K562 (cell line): Measurements from ENCODE around the gene ATL3. TPM values are rescaled to one million over a fixed set of nuclear protein-coding genes. Genes with fewer than 3 reads are reported as not detected.

Source experiments
- CBFB ChIP-seq: sonication (generic); formaldehyde crosslinking; IDR thresholded peaks from 2 replicates; pipeline ENCODE4 v1.4.0; 2020; ENCODE audit warnings: mild to moderate bottlenecking, missing genetic modification reagents
- CBX2 ChIP-seq: fragments of 200-600 bp; sonication (generic); IDR thresholded peaks from one replicate; pipeline ENCODE4 v1.6.1; 2012; ENCODE audit warnings: mild to moderate bottlenecking, low read length, inconsistent platforms; ENCODE audit not compliant: insufficient read depth, poor library complexity, severe bottlenecking
- CEBPZ ChIP-seq: fragments of 150-350 bp; IDR thresholded peaks from 2 replicates; pipeline ENCODE4 v1.6.1; 2014; ENCODE audit warnings: low read depth, mild to moderate bottlenecking, low read length, borderline replicate concordance
- CHD1 ChIP-seq: fragments of 200-600 bp; sonication (generic); IDR thresholded peaks from one replicate; pipeline ENCODE4 v1.6.1; 2012; ENCODE audit warnings: mild to moderate bottlenecking, moderate library complexity, low read length, inconsistent platforms
- HLTF ChIP-seq: fragments of 450-650 bp; IDR thresholded peaks from 2 replicates; pipeline ENCODE4 v1.6.1; 2016
- PCBP2 ChIP-seq: fragments of 200-400 bp; formaldehyde crosslinking; IDR thresholded peaks from 2 replicates; pipeline ENCODE4 v1.6.1; 2018; ENCODE audit warnings: low read length, low read depth, mild to moderate bottlenecking, moderate library complexity; ENCODE audit not compliant: poor library complexity, severe bottlenecking
- RNF2 ChIP-seq: sonication (generic); IDR thresholded peaks from 2 replicates; pipeline ENCODE4 v1.6.1; 2016
- SRSF9 ChIP-seq: fragments of 200-400 bp; formaldehyde crosslinking; IDR thresholded peaks from 2 replicates; pipeline ENCODE4 v1.6.1; 2017; ENCODE audit warnings: low read depth, low read length, borderline replicate concordance
- USF1 ChIP-seq: sonication (generic); formaldehyde crosslinking; IDR thresholded peaks from 2 replicates; pipeline ENCODE4 v1.9.0; 2022; ENCODE audit warnings: mild to moderate bottlenecking, missing genetic modification reagents
- ZNF133 ChIP-seq: fragments of 250-450 bp; sonication (Bioruptor Pico); IDR thresholded peaks from 2 replicates; pipeline ENCODE4 v1.4.0; 2020; ENCODE audit warnings: mild to moderate bottlenecking
- ZNF277 ChIP-seq: fragments of 250-450 bp; sonication (Bioruptor Pico); IDR thresholded peaks from 2 replicates; pipeline ENCODE4 v1.8.0; 2022; ENCODE audit warnings: inconsistent platforms, mild to moderate bottlenecking, moderate library complexity, borderline replicate concordance
- ZNF316 ChIP-seq: fragments of 450-650 bp; IDR thresholded peaks from 2 replicates; pipeline ENCODE4 v1.6.1; 2016
- ZNF561 ChIP-seq: fragments of 450-650 bp; formaldehyde crosslinking; conservative IDR thresholded peaks from 2 replicates; pipeline ENCODE4 v1.4.0; 2020; ENCODE audit warnings: mild to moderate bottlenecking, moderate library complexity
- ZNF79 ChIP-seq: fragments of 250-450 bp; sonication (Bioruptor Pico); IDR thresholded peaks from 2 replicates; pipeline ENCODE4 v1.4.0; 2020; ENCODE audit warnings: low read depth, mild to moderate bottlenecking, moderate library complexity
- polyA plus RNA-seq, 8 experiments: library from polyadenylated mRNA; depleted of rRNA in 4 of 8; stranded (reverse) in 5 of 8; unstranded in 3 of 8; fragments of >200 nt; fragmentation: Nextera tagmentation in 2 of 8; fragmentation: Illumina TruSeq in 1 of 8; extraction: Ambion mirVana in 2 of 8; extraction: Trizol in 1 of 8; gene quantifications; 2 replicates each; pipeline versions ENCODE4 v1.2.1 to v1.2.3, GENCODE V29; 2011 to 2014; ENCODE audit warnings: inconsistent platforms in 1 of 8, missing spikeins in 1 of 8
- total RNA-seq, 7 experiments: library from RNA; depleted of rRNA in 6 of 7; stranded (reverse); fragments of >200 nt in 6 of 7; fragmentation: Illumina TruSeq in 2 of 7; extraction: Trizol in 2 of 7; gene quantifications; 2 replicates each; pipeline versions ENCODE4 v1.2.1 to v1.2.3, GENCODE V29; 2011 to 2021; ENCODE audit warnings: low replicate concordance in 1 of 7
- TF ChIP-seq, protein P1 (sequence below), 2 experiments: fragments of 450-650 bp; IDR thresholded peaks; 2 replicates each; pipeline ENCODE4 v1.6.1; 2018; ENCODE audit warnings: mild to moderate bottlenecking in 2 of 2, low read depth in 1 of 2; ENCODE audit not compliant: partially characterized antibody in 2 of 2

Gene ATL3
- total and polyA plus RNA-seq, 9 of the 15 experiments (the other 6 are each of a cell fraction or from before 2014, with no cell fraction given) = 18.2 to 39.8 (median 23.9) TPM

DNA sequence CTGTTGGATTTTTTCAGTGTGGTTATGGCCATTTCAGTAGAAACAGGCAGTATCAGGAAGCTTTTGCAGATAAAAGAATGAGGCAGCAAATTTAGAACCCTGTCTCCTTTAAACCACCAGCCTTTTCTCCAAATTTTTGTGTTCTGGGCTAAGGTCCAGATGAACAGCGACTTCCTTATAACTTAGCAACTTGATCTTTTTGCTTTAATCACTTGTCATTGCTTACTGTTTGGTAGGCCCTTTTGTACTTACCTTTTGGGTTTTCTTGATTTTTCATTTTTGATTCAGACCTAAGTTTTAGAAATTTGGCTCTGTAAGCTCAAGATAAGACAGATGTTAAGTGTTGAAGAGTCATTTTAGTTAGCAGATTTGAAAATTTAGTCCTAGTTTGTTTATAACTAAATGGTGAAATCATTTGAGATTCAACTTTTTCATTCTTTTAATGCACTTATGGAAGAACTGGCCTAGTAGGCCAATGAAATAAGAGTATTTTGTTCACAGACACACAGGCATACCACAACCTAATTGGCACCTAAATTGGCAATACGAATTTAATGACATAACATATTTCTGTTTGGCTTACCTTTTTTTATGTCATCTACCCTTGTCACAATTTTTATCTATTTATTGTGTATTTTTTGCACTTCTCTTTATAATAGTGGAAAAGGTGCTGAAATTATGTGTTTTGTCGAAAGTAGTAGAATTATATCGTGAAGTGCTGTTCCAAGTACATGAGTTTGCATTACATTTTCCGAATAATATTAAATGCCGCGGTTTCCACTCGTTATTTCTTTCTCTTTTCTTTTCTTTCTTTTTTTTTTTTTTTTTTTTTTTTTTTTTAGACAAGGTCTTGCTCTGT lies 12.2 kb upstream of the ATL3 start (continued):
- TF ChIP-seq ZNF277 (CRISPR knock-in tag) = no peak
- no peak for TF ChIP-seq CEBPZ
- no peak for TF ChIP-seq RNF2
- TF ChIP-seq ZNF561 = no peak
- no peak for TF ChIP-seq SRSF9
- no peak for TF ChIP-seq PCBP2
- no peak for TF ChIP-seq HLTF
- TF ChIP-seq ZNF79 = no peak
- TF ChIP-seq CBX2 = no peak
- no peak for TF ChIP-seq CBFB (CRISPR knock-in tag)
- TF ChIP-seq ZNF316 = peak; percentile 95
- peak; percentile 6 for TF ChIP-seq CHD1
- TF ChIP-seq ZNF133 (CRISPR knock-in tag) = no peak
- TF ChIP-seq USF1 = no peak
- TF ChIP-seq, protein P1, sequence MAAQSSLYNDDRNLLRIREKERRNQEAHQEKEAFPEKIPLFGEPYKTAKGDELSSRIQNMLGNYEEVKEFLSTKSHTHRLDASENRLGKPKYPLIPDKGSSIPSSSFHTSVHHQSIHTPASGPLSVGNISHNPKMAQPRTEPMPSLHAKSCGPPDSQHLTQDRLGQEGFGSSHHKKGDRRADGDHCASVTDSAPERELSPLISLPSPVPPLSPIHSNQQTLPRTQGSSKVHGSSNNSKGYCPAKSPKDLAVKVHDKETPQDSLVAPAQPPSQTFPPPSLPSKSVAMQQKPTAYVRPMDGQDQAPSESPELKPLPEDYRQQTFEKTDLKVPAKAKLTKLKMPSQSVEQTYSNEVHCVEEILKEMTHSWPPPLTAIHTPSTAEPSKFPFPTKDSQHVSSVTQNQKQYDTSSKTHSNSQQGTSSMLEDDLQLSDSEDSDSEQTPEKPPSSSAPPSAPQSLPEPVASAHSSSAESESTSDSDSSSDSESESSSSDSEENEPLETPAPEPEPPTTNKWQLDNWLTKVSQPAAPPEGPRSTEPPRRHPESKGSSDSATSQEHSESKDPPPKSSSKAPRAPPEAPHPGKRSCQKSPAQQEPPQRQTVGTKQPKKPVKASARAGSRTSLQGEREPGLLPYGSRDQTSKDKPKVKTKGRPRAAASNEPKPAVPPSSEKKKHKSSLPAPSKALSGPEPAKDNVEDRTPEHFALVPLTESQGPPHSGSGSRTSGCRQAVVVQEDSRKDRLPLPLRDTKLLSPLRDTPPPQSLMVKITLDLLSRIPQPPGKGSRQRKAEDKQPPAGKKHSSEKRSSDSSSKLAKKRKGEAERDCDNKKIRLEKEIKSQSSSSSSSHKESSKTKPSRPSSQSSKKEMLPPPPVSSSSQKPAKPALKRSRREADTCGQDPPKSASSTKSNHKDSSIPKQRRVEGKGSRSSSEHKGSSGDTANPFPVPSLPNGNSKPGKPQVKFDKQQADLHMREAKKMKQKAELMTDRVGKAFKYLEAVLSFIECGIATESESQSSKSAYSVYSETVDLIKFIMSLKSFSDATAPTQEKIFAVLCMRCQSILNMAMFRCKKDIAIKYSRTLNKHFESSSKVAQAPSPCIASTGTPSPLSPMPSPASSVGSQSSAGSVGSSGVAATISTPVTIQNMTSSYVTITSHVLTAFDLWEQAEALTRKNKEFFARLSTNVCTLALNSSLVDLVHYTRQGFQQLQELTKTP (IDR thresholded peaks at IDR 0.05; ENCODE audit: low read depth in 1 of 2, partially characterized antibody in 2 of 2) = peak; percentile 42 to 59
